CD4-positive, alpha-beta T cell treated with Interleukin-4 for 1 hour (primary cell): ENCODE data around the gene NUP133.
"Not testable (repeated sequence)": the region's sequence is repeated elsewhere in the genome, so short reads cannot be mapped to it uniquely, and the experiment has no call there.

ENCODE experiments used
- DNase-seq, 2 donors: peaks; one replicate each; pipeline ENCODE4 v3.0.0-alpha.2; 2020 to 2022

The NUP133 gene

DNA sequence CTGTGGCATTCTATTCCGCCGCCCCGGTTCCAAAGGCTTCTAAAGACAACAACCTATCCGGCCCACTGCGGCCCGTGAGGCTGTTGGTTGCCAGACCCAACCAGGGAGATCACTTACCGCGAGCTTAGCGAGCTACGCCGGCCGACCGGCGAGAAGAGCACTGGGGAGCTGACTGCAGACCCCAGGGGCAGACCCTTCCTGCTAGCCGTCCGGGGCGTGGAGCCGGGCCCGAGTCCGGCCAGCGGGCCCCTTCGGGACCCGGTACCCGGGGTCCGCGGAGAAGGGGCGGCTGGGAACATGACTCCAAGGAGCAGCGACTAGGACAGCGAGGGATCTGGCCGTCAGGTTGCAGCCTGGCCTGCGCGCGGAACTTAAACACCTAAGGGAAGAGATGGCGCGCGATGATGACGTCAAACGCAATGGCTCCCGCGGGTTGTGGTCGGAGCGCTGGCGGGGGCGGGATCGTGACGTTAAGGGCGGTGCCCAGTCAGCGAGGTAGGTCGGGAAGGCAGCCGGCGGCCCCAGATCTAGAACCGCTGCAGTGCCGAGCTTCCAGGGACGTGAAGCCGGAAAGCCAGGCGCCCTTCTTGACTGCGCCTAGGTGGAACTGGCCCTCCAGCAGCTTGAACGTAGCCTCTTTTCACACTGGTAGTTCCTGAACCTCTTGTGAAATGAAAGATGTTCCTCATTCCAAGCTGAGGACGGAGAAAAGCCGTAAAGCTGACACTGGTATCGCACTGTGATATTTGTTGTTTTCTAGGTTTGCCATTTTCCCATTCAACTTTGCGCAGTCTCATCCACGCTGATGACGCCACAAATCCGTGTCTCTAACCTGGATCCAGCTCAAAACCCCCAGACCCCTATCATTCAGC, at the start of gene NUP133:
NUP133 (minus strand) TSS at position 391 of the 872 bp plus-strand sequence; CDS start at position 299, 92 bp downstream.
- peak; percentile 97 for DNase-seq

DNA sequence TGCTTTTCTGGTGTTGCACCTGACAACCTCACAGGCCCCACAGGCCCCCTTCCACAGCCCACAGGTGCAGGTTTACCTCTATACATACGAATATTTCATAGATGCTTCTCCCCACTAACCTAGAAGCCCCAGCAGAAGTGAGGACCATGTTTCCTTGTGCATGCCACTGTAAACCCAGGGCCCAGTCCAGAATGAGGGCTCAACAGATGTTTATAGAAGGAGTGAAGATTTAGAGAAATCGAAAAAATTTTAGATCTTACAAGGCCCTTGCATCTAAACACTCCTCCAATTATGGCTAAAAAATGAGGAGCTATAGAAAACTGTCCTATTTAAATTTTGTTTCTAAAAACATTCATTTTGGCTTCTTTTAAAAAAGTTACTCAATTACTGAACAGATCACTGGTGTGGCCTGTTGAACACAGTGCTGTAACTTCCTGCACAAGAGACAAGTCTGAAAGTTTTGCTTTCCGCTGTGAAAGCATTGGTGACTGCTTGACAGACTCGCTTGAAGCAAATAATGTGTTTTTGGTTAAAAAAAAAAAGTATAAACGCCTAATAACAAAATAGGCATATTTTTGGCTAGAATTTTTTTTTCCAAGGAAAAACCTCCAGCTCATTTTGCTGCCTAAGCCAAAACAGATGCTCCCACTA, 49.2 kb upstream of the NUP133 start:
- DNase-seq = peak in 1 of 2 donors; percentile 28

DNA sequence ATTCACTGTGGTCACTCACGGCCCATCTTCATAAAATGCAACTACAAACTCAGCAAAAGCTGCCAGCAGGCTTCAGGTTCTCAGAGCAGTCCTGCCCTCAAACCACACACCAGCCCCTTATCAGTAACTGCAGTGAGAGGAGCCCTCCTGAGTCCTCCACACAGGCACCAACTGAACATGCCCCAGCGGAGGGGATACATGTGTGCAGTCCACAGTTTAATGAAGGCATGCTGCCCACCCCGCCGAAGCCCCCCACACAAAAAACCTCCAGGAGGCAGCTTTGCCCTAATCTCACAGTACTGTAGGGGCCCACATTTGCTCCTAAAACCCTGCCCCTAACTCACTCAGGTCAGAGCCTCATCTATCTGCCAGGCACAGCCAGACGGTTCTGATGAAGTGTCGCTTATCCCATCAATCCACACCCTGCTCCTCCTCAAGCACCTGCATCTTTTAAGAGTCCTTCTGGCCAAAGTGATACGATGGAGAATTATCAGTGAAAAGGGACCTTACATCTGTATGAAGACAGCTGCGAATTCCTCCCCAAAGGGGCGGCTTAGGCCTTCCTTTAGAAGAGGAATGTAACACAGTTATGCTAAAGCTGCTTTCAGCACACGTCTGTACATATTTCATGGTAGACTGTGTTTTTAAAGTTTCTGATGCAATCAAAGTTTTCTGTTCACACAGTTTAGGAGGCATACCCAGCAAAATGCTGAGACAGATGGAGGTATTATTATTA, 46.9 kb upstream of the NUP133 start:
- no peak for DNase-seq

- DNase-seq = no peak
These were observed 45.5 kb upstream of the NUP133 start for GRCh38 chr1:229553621-229554130.

GRCh38 chr1:229552732-229553131, 44.6 kb upstream of the NUP133 start:
- DNase-seq = no peak

DNA sequence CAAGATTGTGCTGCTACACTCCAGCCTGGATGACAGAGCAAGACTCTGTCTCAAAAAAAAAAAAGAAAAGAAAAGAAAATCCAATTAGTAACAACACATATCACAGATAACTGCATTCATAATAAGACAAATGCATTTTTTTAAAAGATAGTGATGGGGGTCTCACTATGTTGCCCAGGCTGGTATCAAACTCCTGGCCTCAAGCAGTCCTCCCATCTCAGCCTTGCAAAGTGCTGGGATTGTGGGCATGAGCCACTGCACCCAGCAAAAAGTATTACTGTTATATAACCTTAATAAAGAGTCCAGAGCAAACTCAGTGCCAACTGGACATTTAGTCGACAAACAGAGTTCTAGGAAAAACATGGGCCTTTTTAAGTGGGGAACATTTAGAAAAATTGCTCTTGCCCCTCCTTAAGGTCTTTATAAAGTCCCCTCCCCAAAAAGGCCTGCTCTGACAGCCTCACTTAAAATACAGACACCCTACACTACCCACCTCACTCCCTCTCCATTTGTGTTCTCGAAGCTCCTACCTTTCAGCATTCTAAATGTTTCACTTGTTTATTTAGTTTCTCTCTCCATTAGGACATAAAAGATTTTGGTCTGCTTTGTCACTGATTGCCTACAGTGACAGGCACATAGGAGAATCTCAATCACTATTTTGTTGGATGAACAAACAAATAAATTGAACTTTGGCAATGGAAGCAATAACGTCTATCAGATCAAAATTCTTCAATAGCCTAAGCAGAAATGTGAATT, 42.8 kb upstream of the NUP133 start:
- DNase-seq = no peak

GRCh38 chr1:229547542-229547941, 39.4 kb upstream of the NUP133 start:
- DNase-seq = no peak

- no peak for DNase-seq
These were observed 36.4 kb upstream of the NUP133 start for GRCh38 chr1:229544587-229544986.

DNA sequence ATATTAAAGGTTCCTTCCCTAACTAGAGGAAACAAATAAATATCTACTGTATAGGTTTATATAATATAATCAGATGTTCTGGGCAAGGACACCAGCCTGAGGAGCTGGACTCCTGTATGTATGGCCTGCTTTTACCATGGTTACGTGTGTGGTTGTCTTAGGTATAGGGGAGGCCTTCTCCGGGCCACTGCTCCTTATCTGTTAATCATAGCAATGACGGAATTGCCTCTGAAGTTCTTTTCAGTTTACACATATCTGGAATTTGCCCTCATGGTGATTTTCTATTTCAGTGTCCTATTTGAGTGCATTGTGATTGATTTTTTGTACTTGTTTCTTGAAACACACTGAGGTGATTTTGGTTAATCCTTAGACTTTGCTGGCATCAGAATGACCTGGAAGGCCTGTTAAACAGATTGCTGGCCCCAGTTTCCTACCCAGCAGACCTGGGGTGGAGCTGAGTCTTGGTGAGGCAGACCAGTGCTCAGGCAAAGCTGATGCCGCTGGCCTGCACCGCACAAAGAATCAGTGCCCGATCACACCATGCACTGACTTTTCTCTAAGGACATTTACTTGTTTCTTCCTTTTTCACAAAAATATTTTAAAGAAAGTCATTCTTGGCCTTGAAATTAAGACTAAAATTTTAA, 31.8 kb upstream of the NUP133 start:
- DNase-seq = no peak

DNA sequence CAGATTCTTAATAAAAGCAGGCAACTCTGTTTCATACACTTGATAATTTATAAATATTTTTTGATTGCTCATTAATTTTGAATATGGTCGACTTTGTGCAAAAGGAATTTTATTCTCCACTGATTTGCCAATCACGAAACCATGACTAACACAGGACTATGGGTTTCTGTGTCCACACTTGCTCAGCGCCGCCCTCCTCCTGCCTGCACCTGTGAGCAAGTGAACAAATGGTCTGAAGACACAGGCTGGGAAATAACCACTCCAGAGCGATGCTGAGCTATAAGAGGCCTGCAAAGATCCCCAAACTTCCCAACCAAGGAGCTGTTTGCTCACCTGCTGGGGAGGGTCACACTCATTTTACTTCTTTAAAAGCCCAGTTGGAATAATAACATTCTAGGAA, 30.8 kb upstream of the NUP133 start:
- DNase-seq = no peak

DNA sequence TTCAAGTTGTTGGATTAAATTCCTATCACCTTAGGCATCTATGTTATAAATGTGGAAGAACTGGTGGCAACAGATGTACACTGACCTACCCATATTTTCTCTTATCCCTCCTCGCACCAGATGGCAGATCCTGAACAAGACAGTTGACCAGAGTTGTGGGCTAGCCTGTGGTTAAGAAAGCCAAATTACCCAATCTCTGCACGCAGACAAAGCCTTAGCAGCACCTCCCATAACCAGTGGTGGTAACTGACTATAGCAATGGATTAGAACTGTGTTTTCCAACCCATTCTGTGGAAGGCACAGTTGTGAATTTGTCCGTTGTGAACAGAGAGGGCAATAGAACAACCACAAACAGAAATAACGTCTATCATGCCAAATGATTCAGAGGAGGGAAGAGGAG, 29.8 kb upstream of the NUP133 start:
- DNase-seq = no peak

DNA sequence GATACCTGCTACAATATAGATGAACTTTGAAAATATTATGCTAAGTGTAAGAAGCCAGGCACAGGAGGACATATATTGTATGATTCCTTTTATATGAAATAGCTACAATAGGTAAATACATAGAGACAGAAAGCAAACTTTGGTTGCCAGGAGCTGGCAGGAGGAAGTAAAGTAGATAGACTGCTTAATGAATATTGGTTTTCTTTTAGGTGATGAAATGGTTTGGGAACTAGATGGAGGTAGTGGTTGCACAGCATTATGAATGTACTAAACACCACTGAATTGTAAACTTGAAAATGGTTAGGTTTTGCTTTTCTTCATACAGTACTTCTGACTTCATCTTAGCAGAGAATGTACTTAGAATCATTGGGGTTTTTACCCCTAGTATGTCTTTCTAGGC, 28.8 kb upstream of the NUP133 start:
- DNase-seq = no peak

DNA sequence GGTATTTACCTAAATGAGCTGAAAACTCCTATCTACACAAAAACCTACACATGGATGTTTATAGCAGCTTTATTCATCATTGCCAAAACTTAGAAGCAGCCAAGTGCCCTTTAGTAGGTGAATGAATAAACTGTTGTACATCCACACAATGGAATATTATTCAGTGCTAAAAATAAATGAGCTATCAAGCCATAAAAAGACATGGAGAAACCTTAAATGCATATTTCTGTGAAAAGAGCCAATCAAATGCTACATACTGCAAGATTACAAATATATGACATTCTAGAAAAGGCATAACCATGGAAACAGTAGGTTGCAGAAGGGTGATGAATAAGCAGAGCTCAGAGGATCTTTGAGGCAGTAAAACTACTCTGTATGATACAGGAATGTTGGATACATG, 27.1 kb upstream of the NUP133 start:
- DNase-seq = no peak

DNA sequence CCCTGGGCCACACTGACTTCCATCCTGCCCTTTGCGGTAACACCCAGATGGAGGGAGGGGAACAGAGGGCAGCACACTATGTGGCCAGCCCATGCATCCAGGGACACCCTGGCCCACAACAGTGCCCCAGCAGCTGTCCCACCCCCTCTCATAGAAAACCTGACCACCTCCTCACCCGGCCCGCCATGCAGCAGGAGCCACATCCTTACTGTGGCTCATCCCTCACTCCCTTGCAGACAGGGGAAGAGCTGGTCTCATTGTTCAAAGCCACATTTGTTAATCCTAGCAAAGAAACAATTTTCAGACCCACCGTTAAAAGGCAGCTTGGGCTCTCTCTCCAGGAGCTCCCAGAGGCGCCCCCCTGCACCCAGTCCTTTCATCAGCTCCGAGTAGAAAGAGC, 23.2 kb upstream of the NUP133 start:
- DNase-seq = no peak

- no peak for DNase-seq
These were observed 21.5 kb upstream of the NUP133 start for GRCh38 chr1:229529639-229530038.

- DNase-seq = no peak
These were observed 18.6 kb upstream of the NUP133 start for GRCh38 chr1:229526695-229527094.

DNA sequence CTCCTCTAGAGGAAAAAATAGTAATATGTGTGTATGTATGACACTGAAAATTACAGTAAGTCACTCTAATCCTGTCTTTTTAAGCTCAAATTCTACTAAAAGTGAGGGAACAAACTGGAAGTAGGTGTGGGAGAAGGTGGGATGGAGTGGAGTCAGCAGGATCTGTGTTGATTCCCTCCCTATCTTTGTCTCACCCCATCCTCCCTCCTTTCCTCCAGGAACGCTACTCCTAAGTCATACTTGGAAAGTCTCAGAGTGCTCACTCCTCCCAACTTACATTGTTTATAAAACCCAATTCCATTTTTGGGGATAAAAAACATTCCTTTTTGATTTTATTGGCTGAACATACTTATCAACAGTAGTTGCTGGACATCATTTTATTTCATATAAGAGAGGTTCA, 14.9 kb upstream of the NUP133 start:
- no peak for DNase-seq

GRCh38 chr1:229514578-229515275, 6.6 kb upstream of the NUP133 start:
- DNase-seq = peak; percentile 69 to 78

DNA sequence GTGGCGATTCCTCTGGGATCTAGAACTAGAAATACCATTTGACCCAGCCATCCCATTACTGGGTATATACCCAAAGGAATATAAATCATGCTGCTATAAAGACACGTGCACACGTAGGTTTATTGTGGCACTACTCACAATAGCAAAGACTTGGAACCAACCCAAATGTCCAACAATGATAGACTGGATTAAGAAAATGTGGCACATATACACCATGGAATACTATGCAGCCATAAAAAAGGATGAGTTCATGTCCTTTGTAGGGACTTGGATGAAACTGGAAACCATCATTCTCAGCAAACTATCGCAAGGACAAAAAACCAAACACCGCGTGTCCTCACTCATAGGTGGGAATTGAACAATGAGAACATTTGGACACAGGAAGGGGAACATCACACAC, 3.5 kb upstream of the NUP133 start:
- not testable (repeated sequence) for DNase-seq

DNA sequence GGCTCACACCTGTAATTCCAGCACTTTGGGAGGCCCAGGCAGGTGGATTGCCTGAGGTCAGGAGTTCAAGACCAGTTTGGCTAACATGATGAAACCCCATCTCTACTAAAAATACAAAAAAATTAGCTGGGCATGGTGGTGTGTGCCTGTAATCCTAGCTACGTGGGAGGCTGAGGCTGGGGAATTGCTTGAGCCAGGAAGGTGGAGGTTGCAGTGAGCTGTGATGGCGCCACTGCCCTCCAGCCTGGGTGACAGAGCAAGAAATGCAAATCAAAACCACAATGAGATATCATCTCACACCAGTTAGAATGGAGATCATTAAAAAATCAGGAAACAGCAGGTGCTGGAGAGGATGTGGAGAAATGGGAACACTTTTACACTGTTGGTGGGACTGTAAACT, 3.1 kb upstream of the NUP133 start:
- DNase-seq = not testable (repeated sequence)

DNA sequence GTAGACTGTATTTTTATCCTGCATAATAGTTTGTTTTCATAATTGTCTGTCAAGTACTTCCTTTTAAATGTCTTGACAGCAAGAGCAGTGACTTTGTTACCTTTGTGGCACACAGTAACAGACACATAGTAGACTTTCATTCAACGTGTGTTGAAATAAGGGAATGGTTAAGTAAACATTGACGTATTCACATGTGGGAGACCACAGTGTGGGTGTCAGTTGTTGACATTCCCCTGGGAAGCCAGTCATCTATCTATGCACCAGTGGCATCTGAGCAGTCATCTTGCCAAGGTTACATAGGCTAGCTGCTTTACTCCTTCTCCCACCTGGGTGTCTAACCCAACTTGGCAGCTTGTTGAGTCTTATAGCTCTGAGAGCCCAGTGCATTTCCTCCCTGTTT, 1.4 kb upstream of the NUP133 start:
- DNase-seq = no peak
